ENCODE measurements around the gene TFPT.

DNA sequence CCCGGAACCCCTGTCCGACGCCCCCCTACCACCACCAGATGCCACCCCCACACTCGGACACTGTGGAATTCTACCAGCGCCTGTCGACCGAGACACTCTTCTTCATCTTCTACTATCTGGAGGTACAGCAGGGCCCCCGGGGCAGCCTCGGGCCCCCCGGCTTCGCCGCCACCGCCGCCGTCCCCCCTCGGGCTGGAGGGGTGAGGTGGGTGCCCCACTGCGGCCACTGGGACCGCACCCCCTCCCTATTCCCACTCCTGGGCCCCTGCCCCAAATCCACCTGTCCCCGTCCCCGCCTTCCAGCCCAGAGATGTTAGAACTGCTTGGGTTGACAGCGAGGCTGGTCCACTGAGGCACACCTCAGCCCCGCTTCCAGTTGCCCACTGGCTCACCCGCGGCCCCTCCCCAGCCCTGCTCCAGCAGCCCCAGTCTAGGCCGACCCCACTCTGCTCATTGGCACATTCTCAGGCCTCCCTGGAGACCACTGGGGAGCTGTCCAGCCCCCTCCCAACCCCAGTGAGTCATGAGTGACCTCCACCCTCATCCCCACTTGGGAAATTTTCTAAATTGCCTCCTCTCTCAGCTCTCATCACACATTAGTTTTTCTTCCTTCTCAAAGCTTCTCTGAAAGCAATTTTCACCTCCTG lies 37.5 kb upstream of the TFPT start:
- no peak for TF ChIP-seq EZH2 (IDR thresholded peaks at IDR 0.05; ENCODE audit: borderline replicate concordance, low read depth, low read length, severe bottlenecking)
- TF ChIP-seq, protein P1, sequence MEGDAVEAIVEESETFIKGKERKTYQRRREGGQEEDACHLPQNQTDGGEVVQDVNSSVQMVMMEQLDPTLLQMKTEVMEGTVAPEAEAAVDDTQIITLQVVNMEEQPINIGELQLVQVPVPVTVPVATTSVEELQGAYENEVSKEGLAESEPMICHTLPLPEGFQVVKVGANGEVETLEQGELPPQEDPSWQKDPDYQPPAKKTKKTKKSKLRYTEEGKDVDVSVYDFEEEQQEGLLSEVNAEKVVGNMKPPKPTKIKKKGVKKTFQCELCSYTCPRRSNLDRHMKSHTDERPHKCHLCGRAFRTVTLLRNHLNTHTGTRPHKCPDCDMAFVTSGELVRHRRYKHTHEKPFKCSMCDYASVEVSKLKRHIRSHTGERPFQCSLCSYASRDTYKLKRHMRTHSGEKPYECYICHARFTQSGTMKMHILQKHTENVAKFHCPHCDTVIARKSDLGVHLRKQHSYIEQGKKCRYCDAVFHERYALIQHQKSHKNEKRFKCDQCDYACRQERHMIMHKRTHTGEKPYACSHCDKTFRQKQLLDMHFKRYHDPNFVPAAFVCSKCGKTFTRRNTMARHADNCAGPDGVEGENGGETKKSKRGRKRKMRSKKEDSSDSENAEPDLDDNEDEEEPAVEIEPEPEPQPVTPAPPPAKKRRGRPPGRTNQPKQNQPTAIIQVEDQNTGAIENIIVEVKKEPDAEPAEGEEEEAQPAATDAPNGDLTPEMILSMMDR (IDR thresholded peaks at IDR 0.05; ENCODE audit: borderline replicate concordance, extremely low read depth, low read length, poor library complexity, severe bottlenecking), result no peak
